ENCODE measurements around the gene ZNF771.

- TF ChIP-seq EZH2 (IDR thresholded peaks at IDR 0.05; ENCODE audit: low read depth) (no peak), CTCF (conservative IDR thresholded peaks at IDR 0.05) (no peak)
Measured at GRCh38 chr16:30446203-30446595, 38.8 kb downstream of the ZNF771 start.

All from PC-9 (cell line).